Limb (tissue), 2 donors: ENCODE results near the gene LYRM4.

Source experiments
- DNase-seq, 2 donors: peaks; one replicate each; pipeline ENCODE4 v3.0.0-alpha.2; 2016; ENCODE audit errors: extremely low spot score in 2 of 2

Gene LYRM4

GRCh38 chr6:5246141-5247097 lies 14.3 kb downstream of the LYRM4 start:
- DNase-seq = no peak

GRCh38 chr6:5243069-5243468 lies 17.7 kb downstream of the LYRM4 start:
- no peak for DNase-seq

- DNase-seq = no peak
These were observed 19.5 kb downstream of the LYRM4 start for GRCh38 chr6:5241252-5241651.

- DNase-seq = no peak
These were observed 22.4 kb downstream of the LYRM4 start for GRCh38 chr6:5238336-5238735.

- DNase-seq = no peak
These were observed 22.9 kb downstream of the LYRM4 start for GRCh38 chr6:5237805-5238204.

- DNase-seq = no peak
These were observed 24.9 kb downstream of the LYRM4 start for GRCh38 chr6:5235830-5236229.

DNA sequence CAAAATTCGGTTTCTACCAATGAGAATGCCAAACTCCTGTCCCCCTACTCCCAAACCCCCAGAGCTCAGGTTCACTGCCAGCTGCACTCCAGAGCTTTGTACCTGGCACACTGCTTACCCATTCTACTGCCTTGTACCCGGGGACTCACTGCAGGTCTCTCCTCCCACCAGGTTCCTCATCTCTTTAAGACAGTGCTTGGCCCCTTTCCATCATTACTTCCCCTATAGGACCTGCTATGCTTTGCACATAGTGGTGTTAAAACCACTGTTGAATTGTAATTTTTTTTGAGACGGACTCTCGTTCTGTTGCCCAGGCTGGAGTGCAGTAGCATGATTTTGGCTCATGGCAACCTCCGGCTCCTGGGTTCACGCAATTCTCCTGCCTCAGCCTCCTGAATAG lies 25.9 kb downstream of the LYRM4 start:
- no peak for DNase-seq

- DNase-seq = no peak
These were observed 29.5 kb downstream of the LYRM4 start for GRCh38 chr6:5231289-5231688.

GRCh38 chr6:5230081-5230480 lies 30.7 kb downstream of the LYRM4 start:
- DNase-seq = no peak

DNA sequence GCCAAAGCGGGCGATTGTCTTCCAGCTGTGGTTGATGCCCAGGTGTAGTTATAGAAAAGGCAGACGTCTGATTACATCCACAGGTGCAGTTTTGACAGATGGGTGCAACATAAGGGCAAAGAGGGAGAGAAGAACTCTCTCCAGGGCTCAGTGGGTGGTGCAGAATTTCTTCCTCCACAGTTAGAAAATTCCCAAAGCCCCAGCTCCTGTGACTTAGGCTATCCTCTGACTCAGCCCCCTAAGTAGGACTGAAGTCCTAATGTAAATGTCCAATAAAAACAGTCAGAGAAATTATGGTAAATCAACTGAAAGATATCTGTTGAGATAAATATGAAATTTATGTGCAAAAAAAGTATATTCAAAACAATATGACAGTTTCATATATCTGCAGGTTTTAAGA lies 31.4 kb downstream of the LYRM4 start:
- DNase-seq = no peak

DNA sequence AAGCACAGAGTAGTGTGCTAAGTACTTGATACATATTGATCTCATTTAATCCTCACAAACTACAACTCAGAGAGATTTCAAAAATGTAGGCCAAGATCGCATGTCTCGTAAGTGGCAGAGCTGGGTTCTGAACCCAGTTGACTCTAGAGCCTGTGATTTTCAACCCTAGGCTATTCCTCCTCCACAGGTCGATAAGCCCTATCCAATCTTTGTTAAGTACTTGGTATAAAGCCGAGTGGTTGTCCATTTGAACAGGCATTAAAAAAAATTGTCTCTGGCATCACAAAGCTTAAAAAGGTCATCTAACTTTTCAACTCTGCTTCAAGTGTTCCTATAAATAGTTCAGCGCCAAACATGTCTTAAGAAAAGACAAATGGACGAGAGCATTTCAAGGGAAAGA lies 37.4 kb downstream of the LYRM4 start:
- DNase-seq = no peak

- no peak for DNase-seq
These were observed 40.3 kb downstream of the LYRM4 start for GRCh38 chr6:5220443-5220842.

DNA sequence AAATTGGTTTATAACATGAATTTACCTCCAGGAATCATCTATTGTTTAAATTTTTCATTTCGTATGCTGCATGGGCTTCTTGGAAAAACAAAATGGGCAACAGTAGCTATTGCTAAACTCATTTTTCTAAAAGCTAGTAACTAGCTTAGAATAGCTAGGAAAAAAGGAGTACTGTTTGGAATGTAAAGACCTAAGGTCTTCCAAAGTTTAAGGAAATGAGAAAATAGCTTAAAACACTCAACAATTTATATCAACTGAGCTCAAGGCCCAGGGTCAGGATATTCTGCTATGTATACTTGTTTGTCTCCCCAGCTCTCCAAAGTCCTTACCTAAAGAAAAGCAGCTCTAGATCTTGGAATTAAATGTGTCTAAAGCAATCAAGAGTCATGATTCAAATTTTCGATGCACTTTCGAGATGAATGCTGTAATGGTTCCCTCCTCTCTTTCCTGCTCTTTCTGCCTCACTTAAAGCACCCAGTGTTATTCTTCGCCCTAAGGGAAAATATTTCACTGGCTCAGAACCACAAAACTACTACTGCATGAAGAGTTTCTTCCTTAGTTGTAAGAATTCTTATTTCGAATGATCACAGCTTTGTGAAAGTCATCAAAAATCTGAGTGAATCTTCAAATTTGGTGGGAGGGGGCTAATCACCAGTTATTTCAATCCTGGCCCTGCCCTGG lies 41.6 kb downstream of the LYRM4 start:
- no peak for DNase-seq

DNA sequence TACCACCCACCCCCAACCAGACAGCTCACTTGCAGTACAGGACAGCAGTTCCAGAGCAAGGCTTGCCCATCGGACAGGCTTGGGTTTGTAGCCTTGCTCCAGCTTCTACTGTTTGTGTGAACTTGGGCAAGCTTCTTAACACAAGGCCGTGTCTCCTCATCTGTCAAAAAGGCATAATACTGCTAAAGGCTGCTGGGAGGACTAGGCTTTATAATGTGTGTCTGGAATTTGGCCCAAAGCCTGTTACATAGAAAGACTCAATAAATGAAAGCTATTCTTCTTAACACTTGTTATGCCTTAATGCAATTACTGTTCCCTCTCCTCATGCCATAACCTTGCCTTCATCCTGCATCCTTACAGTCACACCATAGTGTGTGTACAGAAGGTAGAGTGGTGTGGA lies 43.4 kb downstream of the LYRM4 start:
- DNase-seq = no peak

GRCh38 chr6:5215799-5216198 lies 45.0 kb downstream of the LYRM4 start:
- DNase-seq = no peak

- DNase-seq = no peak
These were observed 45.6 kb downstream of the LYRM4 start for GRCh38 chr6:5215159-5215558.

DNA sequence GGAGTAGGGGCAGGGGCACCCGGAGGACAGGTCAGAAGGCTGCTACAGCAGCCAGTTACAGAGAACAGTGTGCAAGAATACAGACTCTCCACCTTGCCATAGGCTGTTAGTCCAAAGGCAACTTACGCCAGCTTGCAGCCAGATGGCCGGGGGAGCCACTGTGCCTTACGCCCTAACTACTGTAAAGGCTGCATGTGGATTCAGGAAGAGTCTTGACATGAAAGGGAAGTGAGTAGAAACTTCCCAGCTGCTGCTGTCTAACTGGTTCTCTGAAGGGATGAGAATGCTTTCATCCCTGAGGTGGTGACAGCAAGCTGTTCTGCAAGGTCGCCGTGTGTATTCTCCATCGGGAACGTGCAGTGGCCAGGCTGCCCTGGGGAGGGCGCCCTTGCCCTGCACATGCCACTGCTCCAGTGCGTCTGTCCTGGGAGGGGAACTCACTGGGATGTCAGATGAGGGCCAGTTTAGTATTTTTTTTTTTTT lies 46.1 kb downstream of the LYRM4 start:
- peak; percentile 41 to 60 for DNase-seq

DNA sequence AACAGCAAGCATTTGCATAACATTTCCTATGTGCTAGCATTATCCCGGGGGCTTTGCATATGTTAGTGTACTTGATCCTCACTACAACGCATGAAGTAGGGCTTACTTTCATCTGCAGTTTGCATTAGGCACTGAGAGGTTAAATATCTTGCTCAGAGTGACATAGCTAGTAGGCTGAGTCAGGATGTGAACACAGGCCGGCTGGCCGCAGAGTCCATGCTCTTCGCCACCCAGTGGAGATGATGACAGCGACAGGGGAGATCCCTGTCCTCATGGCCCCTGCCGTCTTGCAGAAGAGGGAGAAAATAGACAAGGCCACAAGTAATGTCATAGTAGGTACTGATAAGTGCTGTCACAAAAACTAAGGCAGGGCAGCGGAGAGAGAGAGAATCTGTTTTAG lies 46.9 kb downstream of the LYRM4 start:
- DNase-seq = no peak

GRCh38 chr6:5211492-5211891 lies 49.3 kb downstream of the LYRM4 start:
- no peak for DNase-seq

GRCh38 chr6:5208471-5208971 lies 52.2 kb downstream of the LYRM4 start:
- peak in 1 of 2 donors; percentile 79 for DNase-seq

- DNase-seq = no peak
These were observed 52.7 kb downstream of the LYRM4 start for GRCh38 chr6:5208057-5208456.

DNA sequence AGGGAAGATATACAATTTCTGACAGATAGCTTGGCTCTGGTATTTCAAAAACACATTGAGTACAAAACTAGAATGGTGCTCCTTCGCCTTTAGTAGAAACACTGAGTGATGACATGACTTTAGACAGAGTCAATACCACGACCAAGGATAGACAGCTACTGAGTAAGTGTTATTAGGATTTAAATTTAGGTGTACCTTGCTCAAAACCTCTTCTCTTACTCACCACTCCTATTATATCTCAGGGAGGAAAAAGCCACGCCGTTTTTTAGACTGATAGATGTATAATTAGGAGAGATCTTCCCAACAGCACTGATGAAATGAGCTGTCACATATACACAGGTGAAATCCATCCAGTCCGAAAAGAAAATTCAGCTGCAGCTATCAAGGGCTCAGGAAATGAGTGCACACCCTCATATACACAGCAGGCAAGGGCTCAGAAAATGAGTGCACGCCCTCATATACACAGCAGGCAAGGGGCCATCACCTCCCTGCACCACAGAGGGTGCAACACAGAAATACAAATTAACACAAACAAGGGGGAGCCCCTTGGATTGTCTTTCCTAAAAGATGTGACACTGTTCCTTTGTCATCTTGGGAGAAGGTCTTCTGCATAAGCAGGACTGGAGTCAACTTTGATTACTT lies 53.7 kb downstream of the LYRM4 start:
- DNase-seq = no peak
